Measurements from ENCODE around the gene PLEKHH1.
A peak's percentile ranks its signal among the peaks of the same experiment; 100 is the strongest.
"Not testable (repeated sequence)": the region's sequence is repeated elsewhere in the genome, so short reads cannot be mapped to it uniquely, and the experiment has no call there.

The PLEKHH1 gene

GRCh38 chr14:67583711-67584644 lies 50.9 kb downstream of the PLEKHH1 start:
- DNase-seq (ENCODE audit: low spot score) = peak; percentile 72

- DNase-seq (ENCODE audit: low spot score) = no peak
These were observed 51.9 kb downstream of the PLEKHH1 start for GRCh38 chr14:67584978-67585377.

- no peak for DNase-seq (ENCODE audit: low spot score)
These were observed 53.3 kb downstream of the PLEKHH1 start for GRCh38 chr14:67586369-67586768.

- DNase-seq (ENCODE audit: low spot score) = no peak
These were observed 56.2 kb downstream of the PLEKHH1 start for GRCh38 chr14:67589204-67589770.

GRCh38 chr14:67593650-67594049 lies 60.6 kb downstream of the PLEKHH1 start:
- not testable (repeated sequence) for DNase-seq (ENCODE audit: low spot score)

GRCh38 chr14:67595392-67595791 lies 62.3 kb downstream of the PLEKHH1 start:
- DNase-seq (ENCODE audit: low spot score) = no peak

GRCh38 chr14:67599698-67600561 lies 66.8 kb downstream of the PLEKHH1 start, which contains the start of gene PIGH:
TSS of gene PIGH (minus strand) at chr14:67600268. CDS start at chr14:67600203, 65 bp downstream.
- DNase-seq (ENCODE audit: low spot score) = peak; percentile 95

- DNase-seq (ENCODE audit: low spot score) = not testable (repeated sequence)
These were observed 67.5 kb downstream of the PLEKHH1 start for GRCh38 chr14:67600562-67600974.

GRCh38 chr14:67602076-67602475 lies 69.0 kb downstream of the PLEKHH1 start:
- no peak for DNase-seq (ENCODE audit: low spot score)

GRCh38 chr14:67602995-67603545 lies 70.0 kb downstream of the PLEKHH1 start:
- no peak for DNase-seq (ENCODE audit: low spot score)

GRCh38 chr14:67607646-67608045 lies 74.6 kb downstream of the PLEKHH1 start:
- no peak for DNase-seq (ENCODE audit: low spot score)

GRCh38 chr14:67609642-67610310 lies 76.7 kb downstream of the PLEKHH1 start:
- no peak for DNase-seq (ENCODE audit: low spot score)

GRCh38 chr14:67610491-67610890 lies 77.4 kb downstream of the PLEKHH1 start:
- DNase-seq (ENCODE audit: low spot score) = no peak

- peak; percentile 66 for DNase-seq (ENCODE audit: low spot score)
These were observed 85.5 kb downstream of the PLEKHH1 start for GRCh38 chr14:67618617-67619063.

GRCh38 chr14:67619446-67620216 lies 86.5 kb downstream of the PLEKHH1 start, which contains the start of gene ARG2:
TSS of gene ARG2 (plus strand) at chr14:67619920. CDS start at chr14:67619978, 58 bp downstream.
- peak; percentile 94 for DNase-seq (ENCODE audit: low spot score)

GRCh38 chr14:67620217-67620785 lies 87.2 kb downstream of the PLEKHH1 start:
- DNase-seq (ENCODE audit: low spot score) = peak; percentile 20

- DNase-seq (ENCODE audit: low spot score) = peak; percentile 75
These were observed 89.6 kb downstream of the PLEKHH1 start for GRCh38 chr14:67622675-67623074.

GRCh38 chr14:67623114-67623513 lies 90.0 kb downstream of the PLEKHH1 start:
- no peak for DNase-seq (ENCODE audit: low spot score)

GRCh38 chr14:67626131-67626530 lies 93.0 kb downstream of the PLEKHH1 start:
- not testable (repeated sequence) for DNase-seq (ENCODE audit: low spot score)

GRCh38 chr14:67627519-67627918 lies 94.4 kb downstream of the PLEKHH1 start:
- DNase-seq (ENCODE audit: low spot score) = no peak
